GM21390 (cell line): ENCODE data around the gene RAB4B.
A peak's percentile ranks its signal among the peaks of the same experiment; 100 is the strongest.
"Not testable (repeated sequence)": the region's sequence is repeated elsewhere in the genome, so short reads cannot be mapped to it uniquely, and the experiment has no call there.

Experiments used
- ATAC-seq: cut with Tn5 transposase; IDR thresholded peaks from one replicate; pipeline ENCODE4 v1.9.1; 2021; ENCODE audit not compliant: unreplicated experiment

The RAB4B gene

DNA sequence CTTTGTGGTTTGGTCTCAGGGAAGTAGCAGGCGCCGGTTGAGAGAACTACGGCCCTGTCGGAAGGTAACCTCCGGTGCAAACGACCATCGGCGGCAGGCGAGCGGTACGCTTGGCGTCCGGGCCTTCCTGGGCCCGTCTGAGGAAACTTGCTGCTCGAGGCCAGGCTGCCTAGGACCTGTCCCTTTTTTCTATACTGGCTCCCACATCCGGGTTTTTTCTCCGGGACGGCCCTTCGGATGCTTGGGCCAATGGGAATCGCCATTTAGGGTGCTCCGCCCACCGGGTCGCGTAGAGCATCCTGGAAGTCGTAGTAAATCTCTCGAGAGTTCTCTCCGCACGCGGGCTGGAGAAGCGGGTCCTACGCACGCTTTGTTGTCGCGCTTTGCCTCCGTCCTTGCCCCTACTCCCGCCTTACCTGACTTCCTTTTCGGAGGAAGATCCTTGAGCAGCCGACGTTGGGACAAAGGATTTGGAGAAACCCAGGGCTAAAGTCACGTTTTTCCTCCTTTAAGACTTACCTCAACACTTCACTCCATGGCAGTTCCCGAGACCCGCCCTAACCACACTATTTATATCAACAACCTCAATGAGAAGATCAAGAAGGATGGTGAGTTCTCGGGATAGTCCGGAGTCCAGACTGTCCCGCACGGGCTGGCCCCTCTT is 27.0 kb upstream of the RAB4B start, which contains the start of gene SNRPA:
TSS of gene SNRPA (plus strand) at position 330 of the 664 bp plus-strand sequence. CDS start at position 536, 206 bp downstream.
- peak; percentile 56 for ATAC-seq

DNA sequence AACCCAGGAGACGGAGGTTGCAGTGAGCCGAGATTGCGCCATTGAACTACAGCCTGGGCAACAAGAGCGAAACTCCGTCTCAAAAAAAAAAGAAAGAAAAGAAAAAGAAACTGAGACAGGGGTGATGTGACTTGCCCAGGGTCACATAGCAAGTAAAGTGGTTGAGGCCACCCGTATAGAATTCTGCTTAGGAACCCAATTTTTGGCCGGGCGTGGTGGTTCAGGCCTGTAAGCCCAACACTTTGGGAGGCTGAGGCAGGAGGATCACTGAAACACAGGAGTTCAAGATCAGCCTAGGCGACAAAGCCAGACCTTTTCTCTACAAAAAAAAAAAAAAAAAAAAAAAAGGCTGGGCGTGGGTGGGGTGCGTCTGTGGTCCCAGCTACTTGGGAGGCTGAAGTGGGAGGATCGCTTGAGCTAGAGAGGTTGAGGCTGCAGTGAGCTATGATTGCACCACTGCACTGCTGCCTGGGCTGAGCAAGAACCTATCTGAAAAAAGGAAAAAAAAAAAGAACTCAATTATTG is 25.7 kb upstream of the RAB4B start:
- ATAC-seq, result no peak

DNA sequence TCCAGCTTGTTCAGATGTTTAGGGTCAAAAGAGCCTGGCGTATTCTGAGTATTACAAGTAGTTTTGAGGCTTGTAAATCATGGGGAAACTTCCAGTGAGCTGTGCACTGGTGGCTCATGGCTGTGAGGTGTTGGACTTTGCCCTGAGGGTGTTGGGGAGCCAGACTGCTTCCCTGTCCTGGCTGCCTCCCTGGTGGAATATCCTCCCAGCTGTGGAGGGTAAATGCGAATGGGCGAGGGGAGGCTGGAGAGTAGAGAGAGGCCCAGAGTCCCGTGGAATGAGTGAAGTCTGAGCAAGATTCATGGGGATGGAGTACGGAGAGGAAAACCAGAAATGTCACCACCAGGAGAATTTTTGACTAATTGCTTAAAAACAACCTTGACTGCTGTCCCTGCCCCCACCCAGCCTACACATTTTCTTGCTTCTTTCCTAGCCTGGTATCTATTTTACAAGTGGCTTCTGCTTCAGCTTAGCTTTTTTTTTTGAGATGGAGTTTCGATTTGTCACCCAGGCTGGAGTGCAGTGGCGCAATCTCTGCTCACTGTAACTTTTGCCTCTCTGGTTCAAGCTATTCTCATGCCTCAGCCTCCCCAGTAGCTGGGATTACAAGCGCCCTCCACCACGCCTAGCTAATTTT is 23.3 kb upstream of the RAB4B start:
- ATAC-seq, result no peak

DNA sequence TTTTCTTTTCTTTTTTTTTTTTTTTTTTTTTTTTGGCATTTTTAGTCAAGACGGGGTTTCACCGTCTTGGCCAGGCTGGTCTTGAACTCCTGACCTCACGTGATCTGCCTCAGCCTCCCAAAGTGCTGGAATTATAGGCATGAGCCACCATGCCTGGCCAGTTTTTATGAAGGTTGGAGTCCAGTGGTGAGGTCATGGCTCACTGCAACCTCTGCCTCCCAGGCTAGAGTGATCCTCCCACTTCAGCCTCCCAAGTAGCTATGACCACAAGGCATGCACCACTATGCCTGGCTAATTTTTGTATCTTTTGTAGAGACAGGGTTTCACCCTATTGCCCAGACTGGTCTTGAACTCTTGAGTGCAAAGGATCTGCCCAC is 22.8 kb upstream of the RAB4B start:
- ATAC-seq, result no peak

DNA sequence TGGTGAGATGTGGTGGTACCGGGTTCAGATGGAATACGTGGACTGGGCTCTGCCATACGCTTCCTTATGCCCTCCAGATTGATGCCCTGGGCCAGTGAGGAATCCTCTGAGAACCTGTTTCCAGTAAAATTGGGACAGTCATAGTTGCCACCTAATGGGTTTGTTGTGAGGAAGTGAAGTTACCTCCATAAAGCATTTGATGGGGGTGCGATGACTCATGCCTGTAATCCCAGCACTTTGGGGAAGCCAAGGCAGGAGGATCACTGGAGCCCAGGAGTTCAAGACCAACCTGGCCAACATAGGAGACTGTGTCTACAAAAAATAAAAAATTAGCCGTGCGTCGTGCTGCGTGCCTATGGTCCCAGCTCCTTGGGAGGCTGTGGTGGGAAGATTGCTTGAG is 22.3 kb upstream of the RAB4B start:
- ATAC-seq, result no peak

DNA sequence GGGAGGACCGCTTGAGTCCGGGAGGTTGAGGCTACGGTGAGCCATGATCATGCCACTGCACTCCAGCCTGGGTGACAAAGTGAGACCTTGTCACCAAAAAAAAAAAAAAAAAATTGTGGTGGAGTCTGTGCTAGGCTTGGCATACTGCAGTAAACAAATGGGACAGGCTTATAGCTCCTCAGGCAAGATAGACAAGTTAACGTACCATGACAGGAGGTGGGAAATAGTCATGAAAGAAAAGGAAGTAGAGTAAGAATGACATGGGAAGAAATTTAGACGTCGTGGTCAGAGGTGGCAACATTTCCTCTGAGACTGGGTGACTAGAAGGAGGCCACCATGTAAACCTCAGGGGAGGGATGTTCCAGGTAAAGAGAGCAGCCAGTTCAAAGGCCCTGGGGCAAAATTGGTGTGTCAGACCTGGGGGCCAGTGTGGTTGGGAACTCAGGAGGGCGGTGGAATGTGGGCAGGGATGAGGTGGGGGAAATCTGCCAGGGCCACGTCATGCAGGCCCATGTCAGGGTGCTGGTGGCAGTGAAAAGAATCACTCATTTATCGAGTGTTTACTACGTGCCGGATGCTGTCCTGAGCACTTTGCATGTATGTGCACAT is 21.4 kb upstream of the RAB4B start:
- ATAC-seq, result no peak

DNA sequence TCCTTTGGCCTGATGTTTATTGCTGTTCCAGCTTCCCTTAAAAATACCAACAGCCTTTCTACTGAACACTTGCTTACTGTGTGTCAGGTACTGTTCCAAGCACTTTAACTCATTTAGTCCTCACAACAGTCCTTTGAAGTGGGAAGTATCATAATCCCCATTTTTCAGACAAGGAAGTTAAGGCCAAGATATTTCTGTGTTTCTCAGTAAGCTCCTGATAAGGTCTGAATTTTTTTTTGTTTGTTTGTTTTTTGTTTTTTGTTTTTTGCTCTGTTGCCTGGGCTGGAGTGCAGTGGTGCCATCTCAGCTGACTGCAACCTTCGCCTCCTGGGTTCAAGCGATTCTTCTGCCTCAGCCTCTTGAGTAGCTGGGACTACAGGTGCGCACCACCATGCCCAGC is 19.6 kb upstream of the RAB4B start:
- no peak for ATAC-seq

DNA sequence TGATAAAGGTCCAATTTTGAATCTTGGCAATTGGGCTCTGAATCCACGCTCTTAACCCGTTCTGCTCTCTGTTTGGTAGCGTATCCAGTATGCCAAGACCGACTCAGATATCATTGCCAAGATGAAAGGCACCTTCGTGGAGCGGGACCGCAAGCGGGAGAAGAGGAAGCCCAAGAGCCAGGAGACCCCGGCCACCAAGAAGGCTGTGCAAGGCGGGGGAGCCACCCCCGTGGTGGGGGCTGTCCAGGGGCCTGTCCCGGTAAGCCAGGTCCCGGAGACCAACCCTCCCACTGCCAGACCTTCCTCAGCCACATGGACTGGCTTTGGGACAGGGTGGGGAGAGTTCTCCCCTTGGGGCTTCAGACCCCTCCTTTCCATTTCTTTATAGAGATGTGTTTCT is 18.7 kb upstream of the RAB4B start:
- no peak for ATAC-seq

DNA sequence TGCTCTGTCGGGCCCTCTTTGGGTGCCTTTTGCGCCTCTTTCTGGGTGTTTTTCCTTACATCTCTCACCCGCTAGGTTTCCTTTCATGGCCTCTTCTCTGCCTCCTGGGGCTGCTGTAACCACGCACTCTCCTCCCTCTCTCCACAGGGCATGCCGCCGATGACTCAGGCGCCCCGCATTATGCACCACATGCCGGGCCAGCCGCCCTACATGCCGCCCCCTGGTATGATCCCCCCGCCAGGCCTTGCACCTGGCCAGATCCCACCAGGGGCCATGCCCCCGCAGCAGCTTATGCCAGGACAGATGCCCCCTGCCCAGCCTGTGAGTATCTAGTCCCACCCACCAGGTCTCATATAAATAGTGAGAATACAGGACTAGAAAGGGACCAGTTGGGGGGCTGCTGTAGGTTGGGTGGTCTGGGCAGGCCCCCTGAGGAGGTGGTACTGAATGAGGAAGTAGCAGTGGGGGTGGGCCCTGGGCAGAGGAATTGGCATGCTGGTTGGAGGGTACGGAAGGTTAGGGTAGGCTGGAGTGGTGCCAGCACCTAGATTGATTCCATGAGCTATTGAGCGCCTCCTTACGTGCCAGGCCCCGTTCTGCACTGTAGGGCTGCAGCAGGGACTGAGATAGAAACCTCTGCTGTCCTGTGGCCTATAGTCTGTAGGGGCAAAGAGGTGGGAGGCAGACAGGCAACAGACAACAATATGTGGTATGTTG is 15.1 kb upstream of the RAB4B start:
- no peak for ATAC-seq

DNA sequence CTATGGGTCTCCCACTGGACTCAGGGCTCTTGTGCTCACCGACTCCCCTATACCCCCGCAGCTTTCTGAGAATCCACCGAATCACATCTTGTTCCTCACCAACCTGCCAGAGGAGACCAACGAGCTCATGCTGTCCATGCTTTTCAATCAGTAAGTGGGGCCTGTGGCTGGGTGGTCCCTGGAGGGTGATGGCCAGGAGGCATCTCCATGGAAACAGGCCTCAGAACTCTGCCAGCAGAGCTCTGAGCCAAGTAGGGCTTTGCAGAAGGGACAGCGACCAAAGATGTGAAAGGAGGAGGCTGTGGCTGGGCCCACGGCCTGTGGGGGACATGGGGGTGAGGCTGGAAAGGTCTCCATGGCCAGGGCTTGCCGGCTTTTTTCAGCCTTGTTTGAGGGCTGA is 14.5 kb upstream of the RAB4B start:
- no peak for ATAC-seq

DNA sequence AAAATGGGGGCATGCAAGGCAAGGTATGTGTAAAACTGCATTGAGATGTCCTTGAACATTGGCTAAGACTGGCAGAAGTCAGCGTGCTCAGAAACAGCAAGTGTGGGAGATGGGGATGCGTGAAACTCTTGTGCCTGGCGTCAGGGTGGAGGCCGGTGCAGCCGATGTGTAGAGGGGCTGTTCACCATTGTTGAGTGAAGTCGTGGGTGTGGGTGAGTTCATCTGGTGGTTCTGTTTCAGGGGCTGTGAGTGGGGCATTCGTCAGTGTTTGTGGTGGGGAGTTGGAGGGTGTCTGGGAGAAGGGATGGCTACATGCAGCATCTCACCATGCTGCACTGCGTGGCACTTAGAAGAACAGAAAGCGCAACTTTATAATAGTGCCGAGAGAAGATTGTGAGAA is 14.1 kb upstream of the RAB4B start:
- no peak for ATAC-seq

DNA sequence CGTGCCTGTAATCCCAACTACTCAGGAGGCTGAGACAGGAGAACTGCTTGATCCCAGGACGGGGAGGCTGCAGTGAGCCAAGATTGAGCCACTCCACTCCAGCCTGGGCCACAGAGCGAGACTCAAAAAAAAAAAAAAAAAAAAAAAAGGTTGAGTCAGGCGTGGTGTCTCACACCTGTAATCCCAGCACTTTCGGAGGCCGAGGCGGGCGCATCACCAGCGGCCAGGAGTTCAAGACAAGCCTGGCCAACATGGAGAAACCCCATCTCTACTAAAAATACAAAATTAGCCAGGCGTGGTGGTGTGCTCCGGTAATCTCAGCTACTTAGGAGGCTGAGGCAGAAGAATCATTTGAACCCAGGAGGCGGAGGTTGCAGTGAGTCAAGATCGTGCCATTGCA is 11.7 kb upstream of the RAB4B start:
- ATAC-seq, result not testable (repeated sequence)

DNA sequence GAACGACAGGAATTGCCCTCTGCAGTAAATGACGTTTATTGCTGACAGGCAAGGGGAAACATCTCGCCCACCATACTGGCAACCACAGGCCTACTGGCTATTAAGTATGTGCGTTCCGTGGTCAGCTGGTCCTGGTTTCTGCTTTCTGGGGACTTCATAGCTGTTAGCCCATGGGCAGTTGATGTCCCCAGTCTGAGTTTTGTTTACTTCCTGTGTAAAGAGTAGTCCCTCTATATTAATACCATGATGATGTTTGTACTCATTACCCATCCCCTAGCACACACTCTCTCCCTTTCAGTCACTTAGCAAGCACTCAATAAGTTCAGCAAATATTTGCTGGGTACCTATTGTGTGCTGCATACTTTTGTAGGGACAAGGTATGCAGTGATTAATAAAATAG is 9.2 kb upstream of the RAB4B start:
- ATAC-seq, result no peak

DNA sequence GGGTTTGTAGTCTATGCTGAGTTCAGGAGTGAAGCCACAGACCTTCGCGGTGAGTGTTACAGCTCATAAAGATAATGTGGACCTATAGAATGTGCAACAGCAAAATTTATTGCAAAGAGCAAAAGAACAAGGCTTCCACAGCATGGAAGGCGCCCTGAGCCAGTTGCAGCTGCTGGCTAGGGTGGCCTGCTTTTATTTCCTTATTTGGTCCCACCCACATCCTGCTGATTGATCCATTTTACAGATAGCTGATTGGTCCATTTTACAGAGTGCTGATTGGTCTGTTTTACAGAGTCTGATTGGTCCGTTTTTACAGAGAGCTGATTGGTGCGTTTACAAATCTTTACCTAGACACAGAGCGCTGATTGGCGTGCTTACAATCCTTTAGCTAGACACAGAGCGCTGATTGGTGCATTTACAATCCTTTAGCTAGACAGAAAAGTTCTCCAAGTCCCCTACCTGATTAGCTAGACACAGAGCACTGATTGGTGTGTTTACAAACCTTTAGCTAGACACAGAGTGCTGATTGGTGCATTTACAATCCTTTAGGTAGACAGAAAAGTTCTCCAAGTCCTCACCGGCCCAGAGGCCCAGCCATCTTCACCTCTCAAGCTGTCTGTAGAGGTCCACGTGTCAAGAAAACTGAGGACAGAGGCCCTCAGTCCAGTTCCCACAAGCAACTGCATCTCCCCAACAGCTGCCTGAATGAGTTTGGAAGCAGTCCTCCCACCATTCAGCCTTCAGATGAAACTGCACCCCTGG is 6.8 kb upstream of the RAB4B start:
- ATAC-seq, result not testable (repeated sequence)

DNA sequence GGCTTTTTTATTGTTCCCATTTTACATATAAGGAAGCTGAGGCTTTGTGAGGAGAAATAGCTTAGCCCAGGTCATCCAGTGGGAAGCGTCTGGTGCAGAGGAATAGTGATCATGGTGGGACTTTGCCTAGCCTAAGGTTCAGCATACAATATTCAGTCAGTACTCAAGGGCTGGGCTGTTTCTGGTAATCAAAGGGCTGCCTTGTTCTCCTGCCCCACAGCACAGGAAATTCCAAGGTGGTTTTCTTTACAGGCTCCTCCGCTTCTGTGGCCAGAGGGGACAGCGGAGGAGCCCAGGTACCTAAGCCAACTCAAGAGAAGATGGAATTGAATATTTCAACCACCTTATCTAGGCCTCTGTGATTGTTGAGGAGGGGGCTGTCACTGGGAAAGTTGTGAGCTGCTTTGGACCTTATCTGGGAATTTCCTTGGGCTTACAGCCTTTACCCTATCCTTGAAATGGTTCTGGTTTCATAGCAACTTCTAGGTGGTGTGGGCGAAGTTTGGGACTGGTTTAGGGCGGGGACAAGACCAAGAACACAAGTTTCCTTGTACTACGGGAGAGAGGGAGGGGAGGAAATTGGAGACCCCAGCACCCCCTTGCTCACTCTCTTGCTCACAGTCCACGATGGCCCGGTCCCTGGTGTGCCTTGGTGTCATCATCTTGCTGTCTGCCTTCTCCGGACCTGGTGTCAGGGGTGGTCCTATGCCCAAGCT is 3.0 kb upstream of the RAB4B start, which contains the start of gene MIA:
TSS of gene MIA (plus strand) at position 606 of the 716 bp plus-strand sequence. CDS start at position 628, 22 bp downstream.
- ATAC-seq, result no peak

DNA sequence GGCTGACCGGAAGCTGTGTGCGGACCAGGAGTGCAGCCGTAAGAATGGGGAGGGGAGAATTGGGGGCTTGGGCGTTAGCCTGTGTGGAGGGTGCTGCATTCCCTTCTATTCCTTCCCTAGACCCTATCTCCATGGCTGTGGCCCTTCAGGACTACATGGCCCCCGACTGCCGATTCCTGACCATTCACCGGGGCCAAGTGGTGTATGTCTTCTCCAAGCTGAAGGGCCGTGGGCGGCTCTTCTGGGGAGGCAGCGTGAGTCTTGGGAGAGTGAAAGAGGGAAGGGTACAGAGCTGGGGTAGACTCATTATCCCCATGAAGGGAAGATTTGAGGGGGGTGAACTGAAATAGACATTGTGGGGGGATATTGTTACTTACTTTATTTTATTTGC is 2.4 kb upstream of the RAB4B start:
- ATAC-seq, result no peak

DNA sequence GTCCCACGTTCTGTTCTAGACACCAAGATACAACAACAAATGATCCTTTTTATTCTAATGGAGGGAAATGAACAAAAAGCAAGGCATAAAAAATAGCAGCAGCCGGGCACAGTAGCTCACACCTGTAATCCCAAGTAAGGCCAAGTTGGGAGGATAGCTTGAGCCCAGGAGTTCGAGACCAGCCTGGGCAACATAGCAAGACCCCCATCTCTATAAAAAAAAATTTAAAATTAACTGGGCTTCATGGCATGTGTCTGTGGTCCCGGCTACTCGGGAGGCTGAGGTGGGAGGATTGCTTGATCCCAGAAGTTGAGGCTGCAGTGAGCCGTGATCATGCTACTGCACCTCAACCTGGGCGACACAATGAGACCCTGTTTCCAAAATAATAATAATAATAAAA is 1.7 kb upstream of the RAB4B start:
- ATAC-seq, result no peak

DNA sequence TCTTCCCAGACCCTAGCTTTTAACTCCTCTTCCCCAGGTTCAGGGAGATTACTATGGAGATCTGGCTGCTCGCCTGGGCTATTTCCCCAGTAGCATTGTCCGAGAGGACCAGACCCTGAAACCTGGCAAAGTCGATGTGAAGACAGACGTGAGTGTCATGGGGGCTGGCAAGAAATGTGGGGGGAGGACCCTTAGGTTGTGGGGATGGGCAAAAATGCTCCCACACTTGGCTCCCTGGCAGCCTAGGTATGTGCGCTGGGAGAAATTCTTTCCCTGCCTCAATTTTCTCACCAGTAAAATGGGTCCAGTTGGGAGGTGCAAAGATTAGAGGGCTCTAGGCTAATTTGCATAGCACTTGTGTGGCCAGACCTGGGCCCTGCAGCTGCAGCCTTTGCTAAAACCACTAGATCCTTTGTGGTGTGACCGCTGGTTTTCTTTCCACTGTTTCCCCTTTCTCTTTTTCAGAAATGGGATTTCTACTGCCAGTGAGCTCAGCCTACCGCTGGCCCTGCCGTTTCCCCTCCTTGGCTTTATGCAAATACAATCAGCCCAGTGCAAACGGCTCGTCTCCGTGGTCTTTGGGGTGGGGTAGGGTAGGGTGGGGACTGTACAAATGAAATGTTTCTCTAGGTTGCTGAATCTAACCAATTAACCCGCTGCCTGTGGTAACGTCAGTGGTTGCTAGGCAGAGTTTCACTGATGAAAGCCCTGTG is 959 bp upstream of the RAB4B start:
- peak; percentile 59 for ATAC-seq

DNA sequence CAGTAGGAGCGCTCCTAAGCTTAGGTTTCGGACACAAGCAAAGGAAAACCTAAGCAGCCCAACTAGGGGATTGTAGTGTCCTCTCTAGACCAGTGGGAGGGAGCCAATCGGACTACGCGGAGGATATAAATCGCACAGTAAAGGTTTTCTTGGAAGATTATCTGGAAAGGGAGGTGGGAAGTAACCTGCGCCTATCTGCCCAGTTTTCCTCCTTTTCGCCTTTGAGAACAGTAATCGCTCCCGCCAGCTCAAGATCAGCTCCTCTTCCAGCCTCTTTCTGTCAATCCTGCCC is 456 bp upstream of the RAB4B start:
- ATAC-seq, result no peak
